Posterior vena cava (tissue), 2 donors: ENCODE data around the gene IL17RD. TPM values are rescaled to one million over a fixed set of nuclear protein-coding genes. Genes with fewer than 3 reads are reported as not detected.

ENCODE experiments used
- DNase-seq: peaks from one replicate; pipeline ENCODE4 v3.0.0-alpha.2; 2020; ENCODE audit warnings: low spot score
- intact Hi-C, 2 donors: fragments of 100-400 bp; cut with DNase I; formaldehyde crosslinking; loops; one replicate each; pipeline versions ENCODE4 v1.14.1 to v1.14.2; 2022 to 2023
- long read RNA-seq, 2 donors: library from polyadenylated mRNA; unstranded; transcript quantifications; one replicate each; pipeline ENCODE4 v2.0.0, GENCODE V29; 2020 to 2021
- total RNA-seq, 2 donors: library from RNA; stranded (reverse); fragmentation: NEBNext Ultra II Directional; extraction: Animal tissue kit (Norgen Biotek cat#: 25700); gene quantifications; one replicate each; pipeline ENCODE4 v1.2.1, GENCODE V29; 2021
- donor health status: DM: yes; HTN: yes; CAD: no.
- donor health status: DM: yes; HTN: yes; CAD: no.

IL17RD gene
- total RNA-seq: 10 to 100 TPM; 17.9 to 22.9 TPM
- long read RNA-seq, donor 1, partial matches to known transcripts: 0 of 1 reads
- long read RNA-seq, donor 1, other reads (novel, unspliced or antisense): 1 of 1 reads
- long read RNA-seq, donor 2, full-length matches to known transcripts: 1 of 6 reads
- long read RNA-seq, donor 2, partial matches to known transcripts: 0 of 6 reads
- long read RNA-seq, donor 2, other reads (novel, unspliced or antisense): 5 of 6 reads

GRCh38 chr3:57164657-57165573, at the start of gene IL17RD:
Gene IL17RD, minus strand, starts transcription at chr3:57165353. Its CDS starts 67 bp downstream, at chr3:57165286.
- intact Hi-C loops: loop anchor here in 1 of 2 donors (5.0 kb wide), 1 partner anchor 63 kb away; no protein-coding TSS in a partner anchor
- DNase-seq: peak; percentile 90

DNA sequence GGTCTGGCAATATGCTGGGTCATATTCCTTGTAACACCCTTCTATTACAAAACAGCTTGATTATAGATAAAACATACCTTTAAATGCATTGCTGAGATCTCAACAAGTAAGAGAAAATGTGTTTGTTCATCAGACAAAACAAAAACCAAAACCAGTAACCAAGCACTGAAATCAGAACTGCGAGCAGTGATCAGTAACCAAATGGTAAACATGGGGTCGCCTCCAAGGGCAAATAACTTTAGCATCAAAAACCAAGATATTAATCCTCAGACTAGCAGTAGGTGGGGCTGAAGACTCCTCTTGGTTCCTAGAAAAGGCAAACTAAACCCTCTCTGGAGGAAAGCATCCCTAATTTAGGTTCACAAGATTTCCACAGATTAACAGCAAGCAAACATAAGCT, 41.3 kb upstream of the IL17RD start:
- intact Hi-C loops: no loop called here
- no peak for DNase-seq

DNA sequence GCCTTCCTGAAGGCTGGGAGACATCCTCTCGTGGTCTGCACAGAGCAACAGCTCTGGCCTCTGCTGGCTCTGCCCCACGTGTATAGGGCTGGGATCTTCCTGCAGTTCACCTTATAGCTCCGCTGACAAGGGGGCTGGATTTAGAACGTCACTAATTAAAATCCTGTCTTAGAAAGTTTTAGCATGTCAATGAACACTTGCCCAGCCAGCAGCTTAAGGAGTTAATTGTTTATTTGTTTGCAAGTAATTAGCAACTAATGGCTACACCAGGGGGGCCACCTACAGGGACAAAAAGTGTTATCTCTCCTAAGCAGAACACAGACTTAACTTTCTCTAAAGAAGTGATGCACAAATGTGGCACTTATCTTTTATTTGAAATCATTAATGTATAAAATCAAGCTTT, 34.7 kb upstream of the IL17RD start, which contains the start of gene HESX1:
Gene HESX1, minus strand, starts transcription at position 84 of the 403 bp plus-strand sequence. Its CDS starts 60 bp downstream, at position 24.
- no peak for DNase-seq
- intact Hi-C loops: no loop called here

- intact Hi-C loops: no loop called here
- DNase-seq: no peak
Observed at GRCh38 chr3:57194641-57195040, 29.5 kb upstream of the IL17RD start.

- no peak for DNase-seq
- intact Hi-C loops: no loop called here
Observed at GRCh38 chr3:57192028-57192427, 26.9 kb upstream of the IL17RD start.

- intact Hi-C loops: no loop called here
- DNase-seq: no peak
Observed at GRCh38 chr3:57184526-57184925, 19.4 kb upstream of the IL17RD start.

DNA sequence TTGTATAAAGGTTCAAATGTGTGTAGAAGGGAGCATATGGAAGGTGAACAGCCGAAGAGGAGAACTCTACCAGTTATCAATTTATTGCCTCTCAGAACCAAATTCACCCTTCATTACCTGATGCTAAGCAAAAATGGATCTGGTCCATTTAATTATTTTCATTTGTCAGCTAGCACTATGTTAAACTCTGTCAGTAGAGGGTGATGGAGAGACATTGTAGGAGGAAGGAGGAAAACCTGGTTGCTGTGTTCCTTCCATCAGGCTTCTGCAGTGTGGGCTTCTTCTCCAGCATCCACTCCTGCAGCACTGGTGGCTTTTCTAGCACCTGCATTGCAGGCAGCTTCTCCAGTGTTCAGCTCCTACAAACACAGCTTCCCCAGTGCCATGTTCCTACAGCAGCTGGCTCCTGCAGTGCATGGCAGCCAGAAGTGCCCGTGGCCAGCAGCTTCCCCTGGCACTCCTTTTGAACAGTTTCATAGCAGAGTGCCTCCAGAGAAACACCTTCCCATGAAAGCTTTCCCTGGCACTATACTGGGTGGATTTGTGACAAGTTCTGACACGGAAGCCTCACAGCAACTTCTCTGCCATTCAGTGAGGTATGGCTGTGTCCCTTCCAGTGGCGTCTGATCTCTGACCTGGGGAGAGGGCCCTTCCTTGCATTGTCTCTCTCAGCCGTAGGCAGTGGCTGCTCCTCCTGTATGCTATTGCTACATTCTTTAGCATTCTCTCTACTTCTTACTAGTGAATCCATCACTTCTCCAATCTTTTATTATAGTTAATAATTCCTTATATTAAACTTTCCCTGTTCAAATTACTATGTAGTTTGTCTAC, 14.6 kb upstream of the IL17RD start:
- intact Hi-C loops: loop anchor here in 1 of 2 donors (10.0 kb wide), 1 partner anchor 45 kb away; the partner anchor contains the start of gene APPL1

DNA sequence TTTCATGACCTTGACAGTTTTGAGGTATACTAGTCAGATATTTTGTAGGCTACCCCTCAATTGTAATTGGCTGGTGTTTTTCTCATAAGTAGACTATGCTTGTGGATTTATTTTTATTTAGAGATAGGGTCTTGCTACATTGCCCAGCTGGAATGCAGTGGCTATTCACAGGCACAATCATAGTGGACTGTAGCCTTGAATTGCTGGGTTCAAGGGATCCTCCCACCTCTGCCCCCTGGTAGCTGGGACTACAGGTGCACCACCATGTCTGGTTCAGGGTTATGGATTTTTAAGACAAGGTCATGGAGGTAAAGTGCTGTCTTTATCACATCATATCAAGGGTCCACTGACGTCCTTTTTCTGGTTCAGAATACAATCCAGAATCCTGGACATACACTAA, 10.9 kb upstream of the IL17RD start:
- DNase-seq: no peak
- intact Hi-C loops: loop anchor here in 1 of 2 donors (10.0 kb wide), 1 partner anchor 49 kb away; the partner anchor contains the start of gene APPL1

More for the DNA sequence above, 14.6 kb upstream of the IL17RD start:
- DNase-seq: no peak

- intact Hi-C loops: loop anchor here in 1 of 2 donors (10.0 kb wide), 1 partner anchor 51 kb away; the partner anchor contains the start of gene APPL1
- DNase-seq: no peak
Observed at GRCh38 chr3:57173687-57174086, 8.5 kb upstream of the IL17RD start.

DNA sequence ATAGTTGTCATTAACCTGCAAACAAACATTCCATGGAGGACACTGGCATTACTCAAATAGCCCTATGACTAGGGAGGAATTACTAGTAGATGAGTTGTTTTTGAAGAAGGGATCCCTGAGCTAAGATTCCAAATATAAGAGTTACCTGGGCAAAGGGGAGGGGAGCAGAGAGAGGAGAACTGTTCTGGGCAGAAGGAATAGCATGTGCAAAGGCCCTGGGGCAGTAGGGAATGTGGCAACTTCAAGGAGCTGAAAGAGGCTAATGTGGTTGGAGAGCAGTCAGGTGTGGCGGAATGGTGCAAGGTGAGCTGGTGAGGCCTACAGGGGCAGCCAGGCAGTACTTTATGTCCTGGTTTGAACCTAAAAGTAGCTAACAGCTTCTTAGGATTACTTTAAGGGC, 5.8 kb upstream of the IL17RD start:
- intact Hi-C loops: loop anchor here in 1 of 2 donors (10.0 kb wide), 1 partner anchor 54 kb away; the partner anchor contains the start of gene APPL1
- no peak for DNase-seq

DNA sequence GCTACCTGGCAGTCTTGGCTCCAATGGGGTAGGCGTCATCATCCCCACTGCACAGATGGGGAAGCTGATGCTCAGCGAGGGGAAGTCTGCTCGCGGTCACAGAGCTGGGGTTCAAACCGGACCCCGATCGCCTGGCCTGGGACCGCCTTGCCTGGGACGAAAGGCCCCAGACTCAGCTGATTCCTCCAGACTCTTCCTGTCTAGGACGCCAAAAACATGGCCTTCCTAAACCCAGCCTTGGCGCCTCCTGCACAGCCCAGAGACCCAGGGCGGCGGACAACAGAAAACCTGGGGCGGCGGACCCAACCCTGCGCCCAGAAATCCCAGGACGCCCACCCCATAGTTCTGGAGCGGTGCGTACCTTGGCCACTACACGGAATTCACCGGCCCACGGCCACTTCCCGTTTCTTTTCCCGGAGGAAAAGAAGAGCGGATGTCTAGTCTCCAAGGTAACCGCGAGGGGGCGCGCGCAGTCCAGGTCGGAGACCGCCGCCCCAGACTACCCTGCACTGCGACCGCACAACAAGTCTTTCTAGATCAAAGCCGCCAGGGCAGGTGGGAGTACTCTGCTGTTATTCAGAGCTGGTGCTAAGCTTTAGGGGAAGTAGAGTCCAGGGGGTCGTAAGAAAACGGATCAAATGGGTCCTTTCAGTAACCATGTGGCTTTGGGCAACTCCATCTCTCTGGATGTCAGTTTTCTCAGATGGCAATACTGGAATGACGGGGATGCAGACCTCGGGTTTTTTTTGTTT, 4.9 kb upstream of the IL17RD start:
- intact Hi-C loops: loop anchor here in 1 of 2 donors (5.0 to 10.0 kb wide), 2 partner anchors 55 to 68 kb away; partner anchors contain the start of gene APPL1
- peak; percentile 88 for DNase-seq

GRCh38 chr3:57169108-57169507, 4.0 kb upstream of the IL17RD start:
- intact Hi-C loops: loop anchor here in 1 of 2 donors (5.0 kb wide), 1 partner anchor 67 kb away; no protein-coding TSS in a partner anchor
- no peak for DNase-seq

GRCh38 chr3:57168151-57168550, 3.0 kb upstream of the IL17RD start:
- intact Hi-C loops: loop anchor here in 1 of 2 donors (5.0 kb wide), 1 partner anchor 66 kb away; no protein-coding TSS in a partner anchor
- no peak for DNase-seq

DNA sequence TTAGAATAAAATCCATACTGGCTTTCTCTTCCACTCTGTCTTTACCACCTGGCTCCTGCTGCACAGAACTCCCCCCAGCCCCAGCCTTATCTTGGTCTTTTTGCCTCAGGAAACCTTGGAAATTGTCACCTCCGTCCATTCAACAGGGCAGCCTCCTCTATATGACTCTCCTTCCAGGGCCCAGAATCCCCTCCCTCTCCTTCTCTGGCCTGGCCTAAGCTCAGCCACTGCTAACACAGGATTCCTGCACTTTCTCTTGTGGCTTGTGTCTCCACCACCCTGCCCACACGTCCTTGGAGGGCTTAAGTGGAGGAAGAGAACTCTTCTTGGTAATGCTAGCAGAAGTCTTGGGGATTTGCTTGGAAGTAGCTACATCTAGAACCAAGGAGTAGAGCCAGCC, 1.5 kb upstream of the IL17RD start:
- intact Hi-C loops: loop anchor here in 1 of 2 donors (5.0 kb wide), 1 partner anchor 64 kb away; no protein-coding TSS in a partner anchor
- no peak for DNase-seq

- no peak for DNase-seq
- intact Hi-C loops: loop anchor here in 1 of 2 donors (5.0 kb wide), 1 partner anchor 63 kb away; no protein-coding TSS in a partner anchor
Observed at GRCh38 chr3:57165641-57166040, 488 bp upstream of the IL17RD start.

GRCh38 chr3:57164217-57164656, 916 bp downstream of the IL17RD start:
- DNase-seq: peak; percentile 84
- intact Hi-C loops: no loop called here

- intact Hi-C loops: no loop called here
- DNase-seq: no peak
Observed at GRCh38 chr3:57163751-57164150, 1.4 kb downstream of the IL17RD start.

DNA sequence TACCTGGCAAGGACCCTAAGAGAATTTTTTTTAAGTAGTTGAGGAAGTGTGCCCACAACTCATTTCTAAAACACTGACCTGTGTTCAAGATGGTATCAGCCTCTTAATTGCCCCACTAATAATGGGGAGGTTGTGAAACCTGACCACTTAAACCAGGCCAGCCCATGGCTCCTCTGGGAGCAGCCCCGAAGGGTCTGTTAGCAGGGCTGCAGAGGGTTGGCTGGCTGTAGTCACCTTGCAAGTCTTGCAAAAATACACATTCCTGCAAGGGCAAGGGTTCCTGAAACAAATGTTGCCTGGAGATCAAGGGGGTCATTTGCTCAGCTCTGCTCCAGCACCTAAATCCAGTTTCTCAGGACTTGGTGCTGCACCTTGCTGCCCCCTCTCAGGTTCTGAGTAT, 3.2 kb downstream of the IL17RD start:
- intact Hi-C loops: no loop called here
- DNase-seq: no peak
